Suprapubic skin (tissue), 4 donors: ENCODE measurements around the gene GPR183. TPM values are rescaled to one million over a fixed set of nuclear protein-coding genes. Genes with fewer than 3 reads are reported as not detected.

ENCODE experiments used
- DNase-seq, 2 donors: peaks; one replicate each; pipeline ENCODE4 v3.0.0-alpha.2; 2019; ENCODE audit warnings: low spot score in 2 of 2
- H3K27ac ChIP-seq: fragments of 200-600 bp; sonication (generic); one replicate; pipeline ENCODE4 v1.5.1; 2019
- H3K27me3 ChIP-seq: fragments of 200-600 bp; sonication (generic); one replicate; pipeline ENCODE4 v1.5.1; 2019
- H3K36me3 ChIP-seq: fragments of 200-600 bp; sonication (generic); one replicate; pipeline ENCODE4 v1.5.1; 2019
- H3K4me1 ChIP-seq: fragments of 200-600 bp; sonication (generic); one replicate; pipeline ENCODE4 v1.5.1; 2019
- H3K4me3 ChIP-seq: fragments of 200-600 bp; sonication (generic); one replicate; pipeline ENCODE4 v1.5.1; 2019; ENCODE audit warnings: mild to moderate bottlenecking
- H3K9me3 ChIP-seq: fragments of 200-600 bp; sonication (generic); one replicate; pipeline ENCODE4 v1.5.1; 2019
- CTCF ChIP-seq, 2 donors: fragments of 200-600 bp in 1 of 2; fragments of 450-650 bp in 1 of 2; sonication (generic) in 1 of 2; IDR thresholded peaks; one replicate each; pipeline ENCODE4 v1.5.1; 2016 to 2019; ENCODE audit warnings: antibody characterized with exemption in 2 of 2, mild to moderate bottlenecking in 1 of 2, moderate library complexity in 1 of 2
- EP300 ChIP-seq: sonication (generic); formaldehyde crosslinking; IDR thresholded peaks from one replicate; pipeline ENCODE4 v1.6.1; 2017; ENCODE audit warnings: antibody characterized with exemption
- POLR2A ChIP-seq, 2 donors: fragments of 450-650 bp; IDR thresholded peaks; one replicate each; pipeline ENCODE4 v1.6.1; 2017; ENCODE audit warnings: antibody characterized with exemption in 2 of 2, mild to moderate bottlenecking in 2 of 2, moderate library complexity in 2 of 2
- POLR2AphosphoS5 ChIP-seq, 3 donors: sonication (generic); formaldehyde crosslinking; IDR thresholded peaks; one replicate each; pipeline ENCODE4 v1.6.1; 2017; ENCODE audit warnings: antibody characterized with exemption in 3 of 3
- WGBS: methylation state at CpG from one replicate; pipeline ENCODE4 v1.1.5; 2018; 5-methylcytosine and 5-hydroxymethylcytosine counted together
- total RNA-seq, 4 donors: library from RNA; depleted of rRNA; stranded (reverse); fragments of >200 nt; gene quantifications; one replicate each; pipeline ENCODE4 v1.1.0, GENCODE V29; 2016

GPR183 gene
- total RNA-seq, 4 donors from 2014 or later = 2.3 to 7.0 (median 4.4) TPM

GRCh38 chr13:99270518-99270917, 36.7 kb downstream of the GPR183 start:
- Histone ChIP-seq H3K27ac (no peak overlapping the region), H3K4me1 (peaks cover 8% of the 10 kb centered on the region), H3K27me3 (no peaks in the 10 kb centered on the region), H3K9me3 (no peaks in the 10 kb centered on the region), H3K4me3 (no peak overlapping the region), H3K36me3 (peaks cover 5% of the 10 kb centered on the region)
- no peak for DNase-seq
- TF ChIP-seq EP300 (no peak), POLR2AphosphoS5 (IDR thresholded peaks at IDR 0.05) (no peak), POLR2A (IDR thresholded peaks at IDR 0.05) (no peak), CTCF (IDR thresholded peaks at IDR 0.05) (no peak)
- WGBS = 88% methylated on average over 2 of the region's 2 CpGs

- WGBS = 67% methylated on average over 3 of the region's 3 CpGs
Measured at GRCh38 chr13:99269627-99270241, 37.5 kb downstream of the GPR183 start.

GRCh38 chr13:99268822-99269221, 38.4 kb downstream of the GPR183 start:
- H3K4me1 ChIP-seq = peaks cover 8% of the 10 kb centered on the region

More at GRCh38 chr13:99269627-99270241, 37.5 kb downstream of the GPR183 start:
- no peak for DNase-seq
- H3K4me1 ChIP-seq = peaks cover 8% of the 10 kb centered on the region
- no peaks in the 10 kb centered on the region for H3K9me3 ChIP-seq
- no peak overlapping the region for H3K4me3 ChIP-seq
- no peak overlapping the region for H3K27ac ChIP-seq
- no peaks in the 10 kb centered on the region for H3K27me3 ChIP-seq
- peak in 1 of 2 donors; percentile 51 for TF ChIP-seq CTCF (IDR thresholded peaks at IDR 0.05)
- TF ChIP-seq POLR2AphosphoS5 (IDR thresholded peaks at IDR 0.05) = no peak
- H3K36me3 ChIP-seq = peaks cover under 1% of the 10 kb centered on the region

GRCh38 chr13:99267927-99268326, 39.3 kb downstream of the GPR183 start:
- DNase-seq = no peak
- WGBS = 92% methylated on average over 4 of the region's 4 CpGs
- Histone ChIP-seq H3K9me3 (no peaks in the 10 kb centered on the region), H3K27ac (no peak overlapping the region), H3K36me3 (no peaks in the 10 kb centered on the region), H3K4me1 (peaks cover 10% of the 10 kb centered on the region), H3K4me3 (no peak overlapping the region), H3K27me3 (no peaks in the 10 kb centered on the region)
- TF ChIP-seq CTCF (IDR thresholded peaks at IDR 0.05) (no peak), POLR2AphosphoS5 (IDR thresholded peaks at IDR 0.05) (no peak), EP300 (no peak), POLR2A (IDR thresholded peaks at IDR 0.05) (no peak)

More at GRCh38 chr13:99268822-99269221, 38.4 kb downstream of the GPR183 start:
- 88% methylated on average over 3 of the region's 3 CpGs for WGBS
- no peak for DNase-seq
- H3K27ac ChIP-seq = no peak overlapping the region
- no peaks in the 10 kb centered on the region for H3K27me3 ChIP-seq
- no peaks in the 10 kb centered on the region for H3K9me3 ChIP-seq
- no peaks in the 10 kb centered on the region for H3K36me3 ChIP-seq
- TF ChIP-seq EP300 = no peak
- no peak for TF ChIP-seq CTCF (IDR thresholded peaks at IDR 0.05)
- TF ChIP-seq POLR2AphosphoS5 (IDR thresholded peaks at IDR 0.05) = no peak
- no peak for TF ChIP-seq POLR2A (IDR thresholded peaks at IDR 0.05)
- H3K4me3 ChIP-seq = no peak overlapping the region

GRCh38 chr13:99266827-99267226, 40.4 kb downstream of the GPR183 start:
- Histone ChIP-seq H3K4me3 (no peak overlapping the region), H3K36me3 (no peaks in the 10 kb centered on the region), H3K27me3 (no peaks in the 10 kb centered on the region), H3K27ac (no peak overlapping the region), H3K9me3 (no peaks in the 10 kb centered on the region), H3K4me1 (peaks cover 10% of the 10 kb centered on the region)
- TF ChIP-seq EP300 = no peak
- TF ChIP-seq POLR2A (IDR thresholded peaks at IDR 0.05) = no peak
- TF ChIP-seq CTCF (IDR thresholded peaks at IDR 0.05) = no peak
- no peak for TF ChIP-seq POLR2AphosphoS5 (IDR thresholded peaks at IDR 0.05)
- no peak for DNase-seq
- 87% methylated on average over 6 of the region's 6 CpGs for WGBS
